Measurements from ENCODE around the gene C17orf107. TPM values are rescaled to one million over a fixed set of nuclear protein-coding genes. Genes with fewer than 3 reads are reported as not detected.

Gene C17orf107
- total and polyA plus RNA-seq, 2 of the 13 experiments (the other 11 are each of a cell fraction or from before 2014, with no cell fraction given): 0.20 to 0.59 TPM

GRCh38 chr17:4948166-4948930 lies 49.0 kb downstream of the C17orf107 start, which contains the start of gene PFN1 (continued):
- TF ChIP-seq ZNF746 (CRISPR knock-in tag; IDR thresholded peaks at IDR 0.05) (peak; percentile 54; the same call in 1 of the 2 replicates), NCOA2 (CRISPR knock-in tag; IDR thresholded peaks at IDR 0.05) (no peak), MAFF (IDR thresholded peaks at IDR 0.05; ENCODE audit: low read depth, low read length) (no peak; the same call in 1 of the 2 replicates), POGZ (CRISPR knock-in tag; IDR thresholded peaks at IDR 0.05) (0 out of 2 replicates have a peak, but pooled peaks have one; percentile 6), MTA3 (CRISPR knock-in tag; IDR thresholded peaks at IDR 0.05) (no peak), IRF9 (CRISPR knock-in tag; IDR thresholded peaks at IDR 0.05; ENCODE audit: borderline replicate concordance) (0 out of 2 replicates have a peak, but pooled peaks have one; percentile 34), GMEB2 (CRISPR knock-in tag; IDR thresholded peaks at IDR 0.05; ENCODE audit: low read depth) (no peak), SMARCC2 (IDR thresholded peaks at IDR 0.05) (no peak), ERF (CRISPR knock-in tag; IDR thresholded peaks at IDR 0.05) (no peak), ARID3A (IDR thresholded peaks at IDR 0.05; ENCODE audit: low read depth, low read length) (peak; percentile 9; the same call in 1 of the 2 replicates), SATB2 (CRISPR knock-in tag; IDR thresholded peaks at IDR 0.05) (no peak; the same call in 1 of the 2 replicates), ZNF710 (CRISPR knock-in tag; IDR thresholded peaks at IDR 0.05; ENCODE audit: borderline replicate concordance) (no peak), TEAD3 (CRISPR knock-in tag; optimal IDR thresholded peaks at IDR 0.05; ENCODE audit: borderline replicate concordance) (peak; percentile 0), SMAD1 (CRISPR knock-in tag; IDR thresholded peaks at IDR 0.05; ENCODE audit: borderline replicate concordance, low read depth) (no peak; the same call in 1 of the 2 replicates), HES4 (CRISPR knock-in tag; IDR thresholded peaks at IDR 0.05; ENCODE audit: borderline replicate concordance) (peak; percentile 54; the same call in 1 of the 2 replicates), ZNF235 (CRISPR knock-in tag; IDR thresholded peaks at IDR 0.05; ENCODE audit: borderline replicate concordance) (no peak), HIVEP1 (CRISPR knock-in tag; IDR thresholded peaks at IDR 0.05) (no peak), ZHX1 (CRISPR knock-in tag; IDR thresholded peaks at IDR 0.05; ENCODE audit: low read depth) (peak; percentile 20; the same call in 1 of the 2 replicates), E2F5 (CRISPR knock-in tag; conservative IDR thresholded peaks at IDR 0.05) (no peak)

Data from HepG2 (cell line).